ENCODE data around the gene LRFN2.

GRCh38 chr6:40512340-40512739 is 74.8 kb downstream of the LRFN2 start:
- TF ChIP-seq CTCF (conservative IDR thresholded peaks at IDR 0.05 in 1 of 2, IDR thresholded peaks at IDR 0.05 in 1 of 2; ENCODE audit: extremely low read depth in 1 of 2, insufficient read depth in 1 of 2, low read depth in 1 of 2, low read length in 2 of 2) (no peak), EZH2 (IDR thresholded peaks at IDR 0.05; ENCODE audit: borderline replicate concordance, low read length) (no peak)

All from mammary epithelial cell (primary cell).